ENCODE data around the gene PRR14. TPM values are rescaled to one million over a fixed set of nuclear protein-coding genes. Genes with fewer than 3 reads are reported as not detected.

Gene PRR14
- total and polyA plus RNA-seq, 10 of the 15 experiments (the other 5 are each of a cell fraction or from before 2014, with no cell fraction given): 2.5 to 66.8 (median 19.2) TPM

- TF ChIP-seq, protein P1, sequence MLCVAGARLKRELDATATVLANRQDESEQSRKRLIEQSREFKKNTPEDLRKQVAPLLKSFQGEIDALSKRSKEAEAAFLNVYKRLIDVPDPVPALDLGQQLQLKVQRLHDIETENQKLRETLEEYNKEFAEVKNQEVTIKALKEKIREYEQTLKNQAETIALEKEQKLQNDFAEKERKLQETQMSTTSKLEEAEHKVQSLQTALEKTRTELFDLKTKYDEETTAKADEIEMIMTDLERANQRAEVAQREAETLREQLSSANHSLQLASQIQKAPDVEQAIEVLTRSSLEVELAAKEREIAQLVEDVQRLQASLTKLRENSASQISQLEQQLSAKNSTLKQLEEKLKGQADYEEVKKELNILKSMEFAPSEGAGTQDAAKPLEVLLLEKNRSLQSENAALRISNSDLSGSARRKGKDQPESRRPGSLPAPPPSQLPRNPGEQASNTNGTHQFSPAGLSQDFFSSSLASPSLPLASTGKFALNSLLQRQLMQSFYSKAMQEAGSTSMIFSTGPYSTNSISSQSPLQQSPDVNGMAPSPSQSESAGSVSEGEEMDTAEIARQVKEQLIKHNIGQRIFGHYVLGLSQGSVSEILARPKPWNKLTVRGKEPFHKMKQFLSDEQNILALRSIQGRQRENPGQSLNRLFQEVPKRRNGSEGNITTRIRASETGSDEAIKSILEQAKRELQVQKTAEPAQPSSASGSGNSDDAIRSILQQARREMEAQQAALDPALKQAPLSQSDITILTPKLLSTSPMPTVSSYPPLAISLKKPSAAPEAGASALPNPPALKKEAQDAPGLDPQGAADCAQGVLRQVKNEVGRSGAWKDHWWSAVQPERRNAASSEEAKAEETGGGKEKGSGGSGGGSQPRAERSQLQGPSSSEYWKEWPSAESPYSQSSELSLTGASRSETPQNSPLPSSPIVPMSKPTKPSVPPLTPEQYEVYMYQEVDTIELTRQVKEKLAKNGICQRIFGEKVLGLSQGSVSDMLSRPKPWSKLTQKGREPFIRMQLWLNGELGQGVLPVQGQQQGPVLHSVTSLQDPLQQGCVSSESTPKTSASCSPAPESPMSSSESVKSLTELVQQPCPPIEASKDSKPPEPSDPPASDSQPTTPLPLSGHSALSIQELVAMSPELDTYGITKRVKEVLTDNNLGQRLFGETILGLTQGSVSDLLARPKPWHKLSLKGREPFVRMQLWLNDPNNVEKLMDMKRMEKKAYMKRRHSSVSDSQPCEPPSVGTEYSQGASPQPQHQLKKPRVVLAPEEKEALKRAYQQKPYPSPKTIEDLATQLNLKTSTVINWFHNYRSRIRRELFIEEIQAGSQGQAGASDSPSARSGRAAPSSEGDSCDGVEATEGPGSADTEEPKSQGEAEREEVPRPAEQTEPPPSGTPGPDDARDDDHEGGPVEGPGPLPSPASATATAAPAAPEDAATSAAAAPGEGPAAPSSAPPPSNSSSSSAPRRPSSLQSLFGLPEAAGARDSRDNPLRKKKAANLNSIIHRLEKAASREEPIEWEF (IDR thresholded peaks at IDR 0.05; ENCODE audit: insufficient replicate concordance, low read depth, low read length): no peak
- TF ChIP-seq POLR2A (IDR thresholded peaks at IDR 0.05; ENCODE audit: low read depth, low read length): peak; percentile 55; the same call in 1 of the 2 replicates
- no peak for TF ChIP-seq ZBTB40 (IDR thresholded peaks at IDR 0.05; ENCODE audit: borderline replicate concordance)
- peak; percentile 59 for TF ChIP-seq NR2F1 (conservative IDR thresholded peaks at IDR 0.05)
- TF ChIP-seq HDGF (IDR thresholded peaks at IDR 0.05): no peak
- no peak for TF ChIP-seq BCL3 (IDR thresholded peaks at IDR 0.05; ENCODE audit: borderline replicate concordance, insufficient read depth, low read depth, low read length, poor library complexity, severe bottlenecking)
- TF ChIP-seq FOXM1 (IDR thresholded peaks at IDR 0.05; ENCODE audit: low read depth, low read length): no peak
Observed at GRCh38 chr16:30669026-30669902, 18.5 kb downstream of the PRR14 start (continued).
